Measurements from ENCODE around the gene CX3CR1. TPM values are rescaled to one million over a fixed set of nuclear protein-coding genes. Genes with fewer than 3 reads are reported as not detected.

CX3CR1 gene
- total and polyA plus RNA-seq, 7 donors: 0.10 to 0.68 (median 0.28) TPM; not detected in 2

DNA sequence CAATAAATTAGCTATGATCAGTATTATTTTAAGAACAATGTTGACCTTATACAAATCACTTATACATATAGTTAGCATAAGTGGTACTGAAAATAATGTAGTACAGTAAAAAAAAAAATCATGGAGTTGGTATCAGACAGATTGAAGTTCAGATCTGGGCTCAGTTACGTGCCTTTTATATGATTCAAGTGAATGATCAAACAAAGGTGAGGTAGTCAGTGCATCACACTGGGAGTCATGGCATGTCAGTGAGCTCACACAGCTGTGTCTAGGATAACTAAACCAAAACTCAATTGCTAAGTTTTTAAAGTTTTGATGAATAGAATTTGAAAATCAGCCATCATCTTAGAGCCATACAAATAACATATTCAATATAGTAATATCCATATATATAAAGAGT lies 38.5 kb upstream of the CX3CR1 start:
- WGBS, 2 donors: 12 to 58% methylated on average over 1 of the region's 1 CpG
- Histone ChIP-seq H3K9me3 (no peaks in the 10 kb centered on the region), H3K36me3 (no peaks in the 10 kb centered on the region), H3K27me3 (no peaks in the 10 kb centered on the region), H3K27ac (no peak overlapping the region), H3K4me1 (no peaks in the 10 kb centered on the region), H3K4me3 (no peak overlapping the region)
- TF ChIP-seq, protein P1, sequence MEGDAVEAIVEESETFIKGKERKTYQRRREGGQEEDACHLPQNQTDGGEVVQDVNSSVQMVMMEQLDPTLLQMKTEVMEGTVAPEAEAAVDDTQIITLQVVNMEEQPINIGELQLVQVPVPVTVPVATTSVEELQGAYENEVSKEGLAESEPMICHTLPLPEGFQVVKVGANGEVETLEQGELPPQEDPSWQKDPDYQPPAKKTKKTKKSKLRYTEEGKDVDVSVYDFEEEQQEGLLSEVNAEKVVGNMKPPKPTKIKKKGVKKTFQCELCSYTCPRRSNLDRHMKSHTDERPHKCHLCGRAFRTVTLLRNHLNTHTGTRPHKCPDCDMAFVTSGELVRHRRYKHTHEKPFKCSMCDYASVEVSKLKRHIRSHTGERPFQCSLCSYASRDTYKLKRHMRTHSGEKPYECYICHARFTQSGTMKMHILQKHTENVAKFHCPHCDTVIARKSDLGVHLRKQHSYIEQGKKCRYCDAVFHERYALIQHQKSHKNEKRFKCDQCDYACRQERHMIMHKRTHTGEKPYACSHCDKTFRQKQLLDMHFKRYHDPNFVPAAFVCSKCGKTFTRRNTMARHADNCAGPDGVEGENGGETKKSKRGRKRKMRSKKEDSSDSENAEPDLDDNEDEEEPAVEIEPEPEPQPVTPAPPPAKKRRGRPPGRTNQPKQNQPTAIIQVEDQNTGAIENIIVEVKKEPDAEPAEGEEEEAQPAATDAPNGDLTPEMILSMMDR (IDR thresholded peaks at IDR 0.05): no peak
- TF ChIP-seq POLR2A (IDR thresholded peaks at IDR 0.05): no peak
- no peak for TF ChIP-seq EP300 (IDR thresholded peaks at IDR 0.05)
- intact Hi-C loops (cut with DNase I): no loop called here
- no peak for DNase-seq

DNA sequence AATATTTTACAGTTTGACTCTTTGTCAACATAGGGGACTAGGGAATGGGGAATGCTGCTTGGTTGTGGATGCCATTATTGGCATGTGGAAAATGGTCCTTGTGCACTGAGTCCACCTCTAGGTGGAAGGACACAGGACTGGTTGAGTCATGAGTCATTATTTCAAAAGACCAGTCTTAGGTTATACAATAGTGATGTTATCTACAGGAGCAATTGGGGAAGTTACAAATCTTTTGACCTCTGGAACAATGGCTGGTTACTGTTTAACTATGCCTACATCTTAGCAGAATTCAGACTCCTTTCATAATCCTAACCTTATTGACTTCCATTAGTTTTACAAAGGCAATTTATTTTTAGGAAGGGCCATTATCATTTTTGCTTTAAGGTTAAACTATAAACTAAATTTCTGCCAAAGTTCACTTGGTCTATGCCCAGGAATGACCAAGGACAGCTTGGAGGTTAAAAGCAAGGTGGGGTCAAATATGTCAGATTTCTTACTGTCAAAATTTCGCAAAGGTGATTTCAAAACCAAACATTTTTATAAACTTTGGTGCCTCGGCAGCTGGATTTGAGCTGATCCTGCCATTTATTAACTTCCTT lies 37.8 kb upstream of the CX3CR1 start:
- Histone ChIP-seq H3K36me3 (no peaks in the 10 kb centered on the region), H3K27me3 (no peaks in the 10 kb centered on the region), H3K9me3 (no peaks in the 10 kb centered on the region), H3K4me1 (no peaks in the 10 kb centered on the region), H3K4me3 (no peak overlapping the region), H3K27ac (no peak overlapping the region)
- DNase-seq: no peak
- TF ChIP-seq EP300 (IDR thresholded peaks at IDR 0.05): no peak
- TF ChIP-seq, protein P1 (IDR thresholded peaks at IDR 0.05): no peak
- TF ChIP-seq POLR2A (IDR thresholded peaks at IDR 0.05): no peak
- TF ChIP-seq POLR2AphosphoS5 (IDR thresholded peaks at IDR 0.05): no peak
- intact Hi-C loops (cut with DNase I): no loop called here
- WGBS, 2 donors: 16 to 71% methylated on average over 2 of the region's 2 CpGs

DNA sequence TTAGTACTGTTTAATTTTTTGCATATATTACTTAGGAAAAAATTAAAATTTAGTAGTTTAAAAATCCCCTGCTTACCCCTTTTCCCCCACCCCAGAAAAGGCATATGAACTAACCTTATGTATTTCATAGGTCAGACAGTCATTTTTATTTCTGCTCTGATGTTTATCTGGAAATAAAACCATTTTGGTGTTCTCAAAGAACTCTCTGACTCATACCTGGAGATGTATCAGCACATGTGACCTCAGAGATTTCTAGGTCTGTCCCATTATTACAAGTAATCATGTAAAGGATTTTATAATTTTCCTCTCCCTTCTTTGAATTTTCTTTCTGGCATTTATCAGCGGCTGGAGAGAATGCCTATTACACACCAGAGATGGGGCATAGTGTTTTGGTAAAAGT lies 35.6 kb upstream of the CX3CR1 start:
- TF ChIP-seq, protein P1 (IDR thresholded peaks at IDR 0.05): no peak
- TF ChIP-seq POLR2AphosphoS5 (IDR thresholded peaks at IDR 0.05) (no peak), EP300 (IDR thresholded peaks at IDR 0.05) (no peak), POLR2A (IDR thresholded peaks at IDR 0.05) (no peak)
- no peak for DNase-seq
- Histone ChIP-seq H3K27ac (no peak overlapping the region), H3K9me3 (no peaks in the 10 kb centered on the region), H3K4me1 (no peaks in the 10 kb centered on the region), H3K27me3 (no peaks in the 10 kb centered on the region), H3K4me3 (no peak overlapping the region), H3K36me3 (no peaks in the 10 kb centered on the region)
- intact Hi-C loops (cut with DNase I): no loop called here
- 79 to 89% methylated on average over 1 of the region's 1 CpG for WGBS, 2 donors

DNA sequence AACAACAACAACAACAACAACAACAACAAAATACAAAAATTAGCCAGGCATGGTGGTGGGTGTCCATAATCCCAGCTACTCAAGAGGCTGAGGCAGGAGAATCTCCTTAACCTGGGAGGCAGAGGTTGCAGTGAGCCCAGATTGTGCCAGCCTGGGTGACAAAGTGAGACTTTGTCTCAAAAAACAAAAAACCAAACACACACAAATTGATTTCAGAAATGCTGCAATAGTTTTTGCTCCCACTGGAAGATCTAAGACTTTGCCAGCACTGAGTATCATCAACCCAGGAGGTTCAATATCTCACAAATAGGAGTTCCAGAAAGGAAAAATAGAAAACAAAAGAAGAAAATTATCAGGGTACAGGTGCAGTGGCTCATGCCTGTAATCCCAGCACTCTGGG lies 33.5 kb upstream of the CX3CR1 start:
- TF ChIP-seq EP300 (IDR thresholded peaks at IDR 0.05): no peak
- no peak for TF ChIP-seq POLR2AphosphoS5 (IDR thresholded peaks at IDR 0.05)
- TF ChIP-seq, protein P1 (IDR thresholded peaks at IDR 0.05): no peak
- no peak for TF ChIP-seq POLR2A (IDR thresholded peaks at IDR 0.05)
- H3K27ac ChIP-seq: no peak overlapping the region
- no peaks in the 10 kb centered on the region for H3K9me3 ChIP-seq
- no peaks in the 10 kb centered on the region for H3K36me3 ChIP-seq
- no peaks in the 10 kb centered on the region for H3K4me1 ChIP-seq
- H3K4me3 ChIP-seq: no peak overlapping the region
- DNase-seq: no peak
- intact Hi-C loops (cut with DNase I): no loop called here
- H3K27me3 ChIP-seq: no peaks in the 10 kb centered on the region

DNA sequence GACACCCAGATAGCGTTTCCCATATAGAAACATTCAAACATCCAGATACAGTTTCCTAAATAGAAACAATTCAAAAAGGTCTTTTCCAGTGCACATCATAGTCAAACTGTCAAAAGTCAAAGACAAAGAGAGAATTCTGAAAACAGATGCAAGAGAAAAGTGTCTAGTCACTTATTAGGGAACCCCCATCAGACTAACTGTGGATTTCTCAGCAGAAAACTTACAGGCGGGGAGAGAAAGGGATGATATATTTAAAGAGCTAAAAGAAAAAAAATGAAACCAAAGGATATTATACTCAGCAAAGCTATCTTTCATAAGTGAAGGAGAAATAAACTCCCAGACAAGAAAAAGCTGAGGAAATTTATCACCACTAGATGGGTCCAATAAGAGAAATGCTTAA lies 22.3 kb upstream of the CX3CR1 start:
- H3K9me3 ChIP-seq: peaks cover 0 to 6% (median 5%) of the 10 kb centered on the region in 4 donors
- TF ChIP-seq POLR2A (IDR thresholded peaks at IDR 0.05) (no peak), EP300 (IDR thresholded peaks at IDR 0.05) (no peak), POLR2AphosphoS5 (IDR thresholded peaks at IDR 0.05) (no peak)
- TF ChIP-seq, protein P1 (IDR thresholded peaks at IDR 0.05): no peak

More for the DNA sequence above, 22.3 kb upstream of the CX3CR1 start:
- Histone ChIP-seq H3K4me3 (no peak overlapping the region), H3K27me3 (no peaks in the 10 kb centered on the region), H3K36me3 (no peaks in the 10 kb centered on the region), H3K27ac (no peak overlapping the region), H3K4me1 (no peaks in the 10 kb centered on the region)
- 93 to 94% methylated on average over 2 of the region's 2 CpGs for WGBS, 2 donors
- intact Hi-C loops (cut with DNase I): no loop called here
- DNase-seq: no peak
